Measurements from ENCODE around the gene LRGUK.

- no peak for TF ChIP-seq CTCF (IDR thresholded peaks at IDR 0.05; ENCODE audit: low read length)
- TF ChIP-seq EZH2 (IDR thresholded peaks at IDR 0.05; ENCODE audit: borderline replicate concordance, low read length): no peak
Observed at GRCh38 chr7:134155871-134156270, 28.7 kb downstream of the LRGUK start.

Measured in OCI-LY1 (cell line).